Neural progenitor cell (in vitro differentiated cells): ENCODE results near the gene STARD3. TPM values are rescaled to one million over a fixed set of nuclear protein-coding genes. Genes with fewer than 3 reads are reported as not detected.
A peak's percentile ranks its signal among the peaks of the same experiment; 100 is the strongest.

Source experiments
- DNase-seq: peaks from one replicate; pipeline ENCODE4 v3.0.0-alpha.2; 2016; ENCODE audit warnings: low spot score
- H2AFZ ChIP-seq: fragments of 200-600 bp; sonication (generic); replicated peaks from 2 replicates; pipeline ENCODE4 v1.6.1; 2016; ENCODE audit warnings: antibody characterized with exemption
- H3F3A ChIP-seq: fragments of 200-600 bp; sonication (generic); 2 replicates; pipeline ENCODE4 v1.6.1; 2016; ENCODE audit warnings: antibody characterized with exemption, low read depth
- H3K27ac ChIP-seq: fragments of 200-600 bp; sonication (generic); 2 replicates; pipeline ENCODE4 v1.5.1; 2016; ENCODE audit warnings: mild to moderate bottlenecking
- H3K27me3 ChIP-seq: fragments of 200-600 bp; sonication (generic); 2 replicates; pipeline ENCODE4 v1.6.1; 2016; ENCODE audit warnings: mild to moderate bottlenecking, moderate library complexity
- H3K36me3 ChIP-seq: fragments of 200-600 bp; sonication (generic); 2 replicates; pipeline ENCODE4 v1.5.1; 2016
- H3K4me1 ChIP-seq: fragments of 200-600 bp; sonication (generic); 2 replicates; pipeline ENCODE4 v1.6.1; 2016; ENCODE audit warnings: mixed run types
- H3K4me2 ChIP-seq: fragments of 200-600 bp; sonication (generic); 2 replicates; pipeline ENCODE4 v1.6.1; 2016
- H3K4me3 ChIP-seq: fragments of 200-600 bp; sonication (generic); 2 replicates; pipeline ENCODE4 v1.5.1; 2016
- H3K79me2 ChIP-seq: fragments of 200-600 bp; sonication (generic); 2 replicates; pipeline ENCODE4 v1.6.1; 2016; ENCODE audit warnings: low read depth
- H3K9ac ChIP-seq: fragments of 200-600 bp; sonication (generic); 2 replicates; pipeline ENCODE4 v1.6.1; 2016
- H3K9me3 ChIP-seq: fragments of 200-600 bp; sonication (generic); 2 replicates; pipeline ENCODE4 v1.5.1; 2016; ENCODE audit warnings: low read depth
- H4K20me1 ChIP-seq: fragments of 200-600 bp; sonication (generic); 2 replicates; pipeline ENCODE4 v1.6.1; 2016; ENCODE audit warnings: low read depth
- H3K27ac Mint-ChIP-seq: 3 replicates; pipeline ENCODE4 v1.8.0; 2021; ENCODE audit warnings: mixed read lengths
- H3K27me3 Mint-ChIP-seq: 2 replicates; pipeline ENCODE4 v1.8.0; 2022; ENCODE audit warnings: low read depth, mild to moderate bottlenecking, inconsistent platforms, moderate library complexity, mixed read lengths; ENCODE audit not compliant: insufficient read depth
- H3K36me3 Mint-ChIP-seq: 3 replicates; pipeline ENCODE4 v1.8.0; 2021; ENCODE audit warnings: mixed read lengths
- H3K4me1 Mint-ChIP-seq: 3 replicates; pipeline ENCODE4 v1.8.0; 2021; ENCODE audit warnings: mixed read lengths
- H3K4me3 Mint-ChIP-seq: 3 replicates; pipeline ENCODE4 v1.8.0; 2021; ENCODE audit warnings: mild to moderate bottlenecking, moderate library complexity, mixed read lengths
- H3K9me3 Mint-ChIP-seq: 3 replicates; pipeline ENCODE4 v1.8.0; 2020; ENCODE audit warnings: mixed read lengths
- CTCF ChIP-seq: fragments of 200-600 bp; sonication (generic); IDR thresholded peaks from 2 replicates; pipeline ENCODE4 v1.5.1; 2017; ENCODE audit warnings: antibody characterized with exemption, mild to moderate bottlenecking
- EZH2 ChIP-seq: fragments of 200-600 bp; sonication (generic); IDR thresholded peaks from 2 replicates; pipeline ENCODE4 v1.6.1; 2017; ENCODE audit warnings: antibody characterized with exemption, mild to moderate bottlenecking, moderate library complexity
- EZH2phosphoT487 ChIP-seq: fragments of 200-600 bp; sonication (generic); IDR thresholded peaks from 2 replicates; pipeline ENCODE4 v1.6.1; 2017; ENCODE audit warnings: antibody characterized with exemption
- total RNA-seq: library from RNA; depleted of rRNA; stranded (reverse); fragments of >200 nt; gene quantifications from 2 replicates; pipeline ENCODE4 v1.2.3, GENCODE V29; 2015; ENCODE audit warnings: low replicate concordance

The STARD3 gene
- total RNA-seq, 1 donor from 2014 or later, result 21.5 TPM

DNA sequence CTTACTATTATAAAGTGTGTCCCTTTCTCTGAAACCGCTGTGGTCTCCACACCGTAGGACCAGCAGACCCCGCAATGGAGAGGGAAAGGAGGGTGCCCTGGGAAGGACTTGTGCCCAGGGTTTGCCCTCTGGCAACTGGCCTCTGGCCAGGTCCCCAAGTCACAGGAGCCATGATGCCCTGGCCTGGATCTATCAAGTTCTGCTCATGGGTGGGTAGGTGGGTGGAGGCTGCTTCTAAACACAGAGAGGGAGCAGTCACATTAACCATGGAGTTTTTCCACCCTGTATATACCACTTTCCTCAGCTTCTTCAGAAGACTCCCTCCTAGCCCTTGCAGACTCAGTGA, 19.9 kb upstream of the STARD3 start:
- Mint-ChIP-seq H3K4me3 (peak overlapping the region; percentile 57), H3K27ac (no peak overlapping the region)
- no peak for DNase-seq

GRCh38 chr17:39617446-39618245, 19.3 kb upstream of the STARD3 start:
- peaks cover 92% of the 10 kb centered on the region for H3K27me3 ChIP-seq
- peaks cover 5% of the 10 kb centered on the region for H3K4me1 ChIP-seq
- no peaks in the 10 kb centered on the region for H3K36me3 Mint-ChIP-seq
- H3F3A ChIP-seq, result peaks cover 14% of the 10 kb centered on the region
- H3K4me2 ChIP-seq, result peak overlapping the region; percentile 96
- no peak overlapping the region for H3K9ac ChIP-seq
- H3K9me3 Mint-ChIP-seq, result no peaks in the 10 kb centered on the region
- no peak overlapping the region for H3K27ac ChIP-seq
- no peaks in the 10 kb centered on the region for H3K79me2 ChIP-seq
- H3K27ac Mint-ChIP-seq, result no peak overlapping the region
- DNase-seq, result peak; percentile 69
- H2AFZ ChIP-seq, result no peak overlapping the region
- H3K4me3 Mint-ChIP-seq, result peak overlapping the region; percentile 87
- peak overlapping the region; percentile 64 for H3K4me3 ChIP-seq
- TF ChIP-seq CTCF (no peak), EZH2 (peak; percentile 42), EZH2phosphoT487 (peak; percentile 46)
- peaks cover 60% of the 10 kb centered on the region for H3K27me3 Mint-ChIP-seq
- H3K4me1 Mint-ChIP-seq, result peaks cover 13% of the 10 kb centered on the region
- peaks cover 10% of the 10 kb centered on the region for H4K20me1 ChIP-seq
- no peaks in the 10 kb centered on the region for H3K9me3 ChIP-seq
- H3K36me3 ChIP-seq, result no peaks in the 10 kb centered on the region

More for the DNA sequence above, 19.9 kb upstream of the STARD3 start:
- no peaks in the 10 kb centered on the region for H3K36me3 Mint-ChIP-seq
- Histone ChIP-seq H3K9ac (no peak overlapping the region), H3K36me3 (no peaks in the 10 kb centered on the region), H4K20me1 (peaks cover 10% of the 10 kb centered on the region), H3K4me1 (peaks cover 5% of the 10 kb centered on the region), H3K27ac (no peak overlapping the region), H3F3A (peaks cover 10% of the 10 kb centered on the region), H2AFZ (no peak overlapping the region), H3K27me3 (peaks cover 98% of the 10 kb centered on the region), H3K4me3 (no peak overlapping the region), H3K4me2 (peak overlapping the region; percentile 96), H3K79me2 (no peaks in the 10 kb centered on the region), H3K9me3 (no peaks in the 10 kb centered on the region)
- H3K27me3 Mint-ChIP-seq, result peaks cover 54% of the 10 kb centered on the region
- TF ChIP-seq EZH2phosphoT487, result no peak
- TF ChIP-seq CTCF, result no peak
- TF ChIP-seq EZH2, result peak; percentile 60
- peaks cover 8% of the 10 kb centered on the region for H3K4me1 Mint-ChIP-seq
- no peaks in the 10 kb centered on the region for H3K9me3 Mint-ChIP-seq

DNA sequence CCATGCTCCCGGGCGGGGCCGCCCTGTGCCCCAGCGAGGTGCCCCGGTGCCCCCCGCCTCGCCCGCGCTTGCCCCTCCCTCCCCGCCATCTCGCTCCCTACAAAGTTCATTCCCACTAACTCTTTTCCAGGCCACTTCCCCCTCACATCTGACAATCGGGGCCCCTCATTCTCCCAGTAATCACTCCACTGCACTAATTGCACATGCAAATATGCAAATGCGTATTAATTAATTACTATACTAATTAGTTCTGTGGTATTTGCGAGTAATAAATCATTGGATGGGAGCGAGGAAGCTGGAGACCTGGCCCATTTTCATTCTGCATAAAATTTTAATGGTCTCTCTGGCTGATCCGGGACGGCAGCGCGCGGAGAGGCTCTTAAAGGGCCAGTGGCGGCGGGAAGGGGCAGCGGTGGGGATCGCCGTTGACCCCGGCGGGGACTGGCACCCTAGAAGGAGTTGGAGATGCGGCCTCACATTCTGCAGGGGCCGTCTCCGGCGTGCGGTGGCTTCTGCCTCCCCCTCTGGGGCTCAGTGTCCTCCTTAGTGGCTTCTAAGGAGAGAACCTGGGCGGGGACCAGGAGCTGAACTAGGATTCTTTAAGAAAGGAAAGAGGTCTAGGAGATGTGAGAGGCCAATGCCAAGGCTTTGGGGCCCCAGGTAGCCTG, 18.6 kb upstream of the STARD3 start:
- H3K27ac ChIP-seq, result no peak overlapping the region
- Mint-ChIP-seq H3K4me1 (peaks cover 13% of the 10 kb centered on the region), H3K27me3 (peaks cover 58% of the 10 kb centered on the region), H3K9me3 (no peaks in the 10 kb centered on the region), H3K4me3 (peak overlapping the region; percentile 87), H3K36me3 (no peaks in the 10 kb centered on the region), H3K27ac (no peak overlapping the region)
- TF ChIP-seq EZH2phosphoT487, result peak; percentile 79
- TF ChIP-seq EZH2, result peak; percentile 82
- TF ChIP-seq CTCF, result no peak
- H3K27me3 ChIP-seq, result peaks cover 91% of the 10 kb centered on the region
- no peak overlapping the region for H2AFZ ChIP-seq
- H3K9ac ChIP-seq, result no peak overlapping the region
- H3K4me3 ChIP-seq, result peak overlapping the region; percentile 64
- H4K20me1 ChIP-seq, result peaks cover 10% of the 10 kb centered on the region
- H3K4me1 ChIP-seq, result peaks cover 5% of the 10 kb centered on the region
- peaks cover 14% of the 10 kb centered on the region for H3F3A ChIP-seq
- H3K36me3 ChIP-seq, result no peaks in the 10 kb centered on the region
- no peaks in the 10 kb centered on the region for H3K9me3 ChIP-seq
- H3K79me2 ChIP-seq, result no peaks in the 10 kb centered on the region
- peak overlapping the region; percentile 96 for H3K4me2 ChIP-seq
- no peak for DNase-seq
